MM.1S (cell line): ENCODE measurements around the gene ABCA3.

Experiments
- DNase-seq: peaks from one replicate; pipeline ENCODE4 v3.0.0-alpha.2; 2015
- H2AFZ ChIP-seq: fragments of 300-600 bp; sonication (generic); 2 replicates; pipeline ENCODE4 v1.6.0; 2016; ENCODE audit warnings: antibody characterized with exemption, low read length
- H3F3A ChIP-seq: fragments of 300-600 bp; sonication (generic); 2 replicates; pipeline ENCODE4 v1.6.1; 2016; ENCODE audit warnings: mild to moderate bottlenecking, antibody characterized with exemption, low read length, moderate library complexity, mixed read lengths; ENCODE audit not compliant: insufficient read depth
- H3K27ac ChIP-seq: fragments of 300-600 bp; sonication (generic); 2 replicates; pipeline ENCODE4 v1.5.1; 2016; ENCODE audit warnings: mild to moderate bottlenecking, low read length
- H3K27me3 ChIP-seq: fragments of 300-600 bp; sonication (generic); replicated peaks from 2 replicates; pipeline ENCODE4 v1.6.0; 2016; ENCODE audit warnings: low read length; ENCODE audit not compliant: insufficient read depth
- H3K36me3 ChIP-seq: fragments of 300-600 bp; sonication (generic); replicated peaks from 2 replicates; pipeline ENCODE4 v1.6.1; 2016; ENCODE audit warnings: mild to moderate bottlenecking, low read length, mixed read lengths; ENCODE audit not compliant: insufficient read depth
- H3K4me1 ChIP-seq: fragments of 300-600 bp; sonication (generic); 2 replicates; pipeline ENCODE4 v1.6.1; 2016; ENCODE audit warnings: low read length, mixed read lengths
- H3K4me2 ChIP-seq: fragments of 300-600 bp; sonication (generic); 2 replicates; pipeline ENCODE4 v1.6.0; 2016; ENCODE audit warnings: low read depth, low read length
- H3K4me3 ChIP-seq: fragments of 300-600 bp; sonication (generic); 2 replicates; pipeline ENCODE4 v1.5.1; 2016; ENCODE audit warnings: low read length, mixed read lengths
- H3K79me2 ChIP-seq: fragments of 300-600 bp; sonication (generic); 2 replicates; pipeline ENCODE4 v1.6.1; 2016; ENCODE audit warnings: mixed run types, low read length, mixed read lengths
- H3K9ac ChIP-seq: fragments of 300-600 bp; sonication (generic); 2 replicates; pipeline ENCODE4 v1.6.1; 2016; ENCODE audit warnings: low read length, mixed read lengths
- H3K9me2 ChIP-seq: fragments of 300-600 bp; sonication (generic); replicated peaks from 2 replicates; pipeline ENCODE4 v1.6.1; 2016; ENCODE audit warnings: mild to moderate bottlenecking, low read length, mixed read lengths; ENCODE audit not compliant: insufficient read depth
- H3K9me3 ChIP-seq: fragments of 300-600 bp; sonication (generic); replicated peaks from 2 replicates; pipeline ENCODE4 v1.6.1; 2016; ENCODE audit warnings: mild to moderate bottlenecking, low read length, mixed read lengths; ENCODE audit not compliant: insufficient read depth
- H4K20me1 ChIP-seq: fragments of 300-600 bp; sonication (generic); 2 replicates; pipeline ENCODE4 v1.6.1; 2016; ENCODE audit warnings: mild to moderate bottlenecking, low read length, moderate library complexity, mixed read lengths; ENCODE audit not compliant: insufficient read depth
- EZH2 ChIP-seq: fragments of 300-600 bp; sonication (generic); optimal IDR thresholded peaks from 2 replicates; pipeline ENCODE3; 2017; ENCODE audit warnings: low read depth, mild to moderate bottlenecking, antibody characterized with exemption, low read length, mixed read lengths
- EZH2phosphoT487 ChIP-seq: fragments of 300-600 bp; sonication (generic); IDR thresholded peaks from 2 replicates; pipeline ENCODE4 v1.6.1; 2018; ENCODE audit warnings: antibody characterized with exemption, low read length
- TF ChIP-seq, protein P1 (sequence below): fragments of 300-600 bp; sonication (generic); IDR thresholded peaks from 2 replicates; pipeline ENCODE4 v1.5.1; 2016; ENCODE audit warnings: antibody characterized with exemption, low read length, mixed read lengths

The ABCA3 gene

DNA sequence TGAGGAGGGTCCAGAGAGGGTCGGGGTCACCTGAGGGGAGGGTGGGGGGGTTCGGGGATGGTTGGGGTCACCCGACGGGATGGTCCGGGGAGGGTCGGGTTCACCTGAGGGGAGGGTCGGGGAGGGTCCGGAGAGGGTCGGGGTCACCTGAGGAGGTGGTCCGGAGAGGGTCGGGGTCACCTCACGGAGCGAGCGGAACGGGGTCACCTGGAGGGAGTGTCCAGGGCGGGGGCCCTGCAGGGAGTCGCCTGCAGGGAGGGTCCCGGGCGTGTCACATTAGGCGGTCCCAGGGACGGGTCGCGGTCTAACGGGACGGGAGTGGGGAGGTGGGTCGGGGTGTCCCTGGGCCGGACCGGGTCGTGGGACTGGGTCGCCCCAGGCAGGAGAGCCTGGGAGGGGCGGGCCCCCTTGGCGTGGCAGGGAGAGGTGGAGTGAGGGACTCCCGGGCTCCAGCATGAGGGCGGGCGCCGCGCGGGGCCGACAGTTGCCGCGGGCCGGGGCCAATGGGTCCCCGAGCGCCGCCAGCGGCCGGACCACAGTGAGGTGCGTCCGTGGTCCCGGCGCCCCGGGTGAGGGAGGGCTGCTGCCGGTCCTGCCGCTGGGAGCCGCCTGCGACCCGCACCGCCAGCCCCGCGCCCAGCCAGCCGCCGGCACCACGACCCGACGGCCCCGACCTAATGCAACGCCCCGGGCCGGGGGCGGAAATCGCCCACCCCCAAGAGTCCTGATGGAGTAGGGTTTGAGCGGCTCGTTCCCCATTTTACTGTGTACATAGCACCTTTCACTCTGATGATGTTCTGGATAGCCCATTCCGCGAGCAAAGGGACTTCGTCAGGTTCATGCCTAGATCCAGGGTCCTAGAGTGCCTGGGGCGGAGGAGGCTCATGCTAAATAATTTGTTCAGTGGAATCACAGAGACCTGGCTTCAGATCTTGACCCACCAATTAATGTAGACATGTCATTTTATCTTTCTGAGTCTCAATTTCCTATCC lies 1.2 kb upstream of the ABCA3 start:
- Histone ChIP-seq H3K4me1 (no peaks in the 10 kb centered on the region), H4K20me1 (no peaks in the 10 kb centered on the region), H3K9ac (no peak overlapping the region), H3K9me3 (no peaks in the 10 kb centered on the region), H2AFZ (no peak overlapping the region), H3K4me3 (no peak overlapping the region), H3K27me3 (peaks cover 36% of the 10 kb centered on the region), H3K27ac (no peak overlapping the region), H3K4me2 (no peak overlapping the region), H3K9me2 (no peaks in the 10 kb centered on the region), H3K79me2 (no peaks in the 10 kb centered on the region), H3F3A (no peaks in the 10 kb centered on the region), H3K36me3 (no peaks in the 10 kb centered on the region)
- TF ChIP-seq, protein P1, sequence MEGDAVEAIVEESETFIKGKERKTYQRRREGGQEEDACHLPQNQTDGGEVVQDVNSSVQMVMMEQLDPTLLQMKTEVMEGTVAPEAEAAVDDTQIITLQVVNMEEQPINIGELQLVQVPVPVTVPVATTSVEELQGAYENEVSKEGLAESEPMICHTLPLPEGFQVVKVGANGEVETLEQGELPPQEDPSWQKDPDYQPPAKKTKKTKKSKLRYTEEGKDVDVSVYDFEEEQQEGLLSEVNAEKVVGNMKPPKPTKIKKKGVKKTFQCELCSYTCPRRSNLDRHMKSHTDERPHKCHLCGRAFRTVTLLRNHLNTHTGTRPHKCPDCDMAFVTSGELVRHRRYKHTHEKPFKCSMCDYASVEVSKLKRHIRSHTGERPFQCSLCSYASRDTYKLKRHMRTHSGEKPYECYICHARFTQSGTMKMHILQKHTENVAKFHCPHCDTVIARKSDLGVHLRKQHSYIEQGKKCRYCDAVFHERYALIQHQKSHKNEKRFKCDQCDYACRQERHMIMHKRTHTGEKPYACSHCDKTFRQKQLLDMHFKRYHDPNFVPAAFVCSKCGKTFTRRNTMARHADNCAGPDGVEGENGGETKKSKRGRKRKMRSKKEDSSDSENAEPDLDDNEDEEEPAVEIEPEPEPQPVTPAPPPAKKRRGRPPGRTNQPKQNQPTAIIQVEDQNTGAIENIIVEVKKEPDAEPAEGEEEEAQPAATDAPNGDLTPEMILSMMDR: no peak
- no peak for TF ChIP-seq EZH2
- no peak for TF ChIP-seq EZH2phosphoT487
- no peak for DNase-seq

DNA sequence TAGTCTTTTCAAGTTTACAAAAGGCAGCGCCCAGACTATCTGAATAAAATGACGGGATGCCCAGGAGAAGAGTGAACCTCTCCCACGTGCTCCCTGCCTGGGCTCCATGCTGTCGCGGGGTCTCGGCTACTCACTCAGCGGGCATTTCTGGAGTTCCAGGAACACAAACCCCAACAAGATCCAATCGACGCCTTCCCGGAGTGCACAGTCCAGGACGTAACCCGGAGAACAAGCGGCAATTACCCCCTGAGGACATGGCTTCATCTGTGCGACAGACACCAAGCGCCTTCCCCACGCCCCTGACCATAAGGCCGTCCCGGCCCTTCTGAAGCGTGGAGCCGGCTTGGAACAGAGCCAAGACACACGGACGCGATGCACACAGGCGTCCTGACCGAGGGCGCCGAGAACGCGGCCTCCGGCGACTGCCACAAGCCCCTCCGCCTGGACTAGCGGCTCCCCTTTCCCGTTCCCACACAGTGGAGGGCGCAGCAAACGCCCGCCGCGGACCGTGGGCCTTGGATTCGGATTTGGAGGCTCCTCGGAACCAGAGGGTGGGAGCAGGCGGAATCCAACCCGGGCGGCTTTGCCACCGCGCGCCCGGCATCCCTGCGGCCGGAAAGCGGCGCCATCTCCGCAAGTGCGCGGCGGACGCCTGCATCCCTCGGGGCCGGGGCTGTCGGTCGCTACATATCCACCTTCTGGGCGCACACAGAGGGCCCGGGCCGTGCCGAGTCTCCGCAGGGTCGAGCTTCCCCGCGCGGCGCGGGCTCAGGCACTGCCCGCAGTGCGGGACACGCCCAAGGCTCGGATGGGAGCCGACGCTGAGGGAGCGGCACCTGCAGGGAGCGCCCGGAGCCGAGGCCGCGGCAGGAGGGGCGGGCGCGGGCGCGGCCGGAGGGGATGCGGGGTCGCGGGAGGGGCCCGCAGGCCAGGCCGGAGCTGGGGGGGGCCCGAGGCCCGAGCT lies 725 bp downstream of the ABCA3 start:
- H3K9me2 ChIP-seq: no peaks in the 10 kb centered on the region
- H2AFZ ChIP-seq: peak overlapping the region; percentile 87
- no peaks in the 10 kb centered on the region for H3K36me3 ChIP-seq
- H3F3A ChIP-seq: no peaks in the 10 kb centered on the region
- H3K79me2 ChIP-seq: no peaks in the 10 kb centered on the region
- 0 out of 2 replicates have a peak overlapping the region, but pooled peaks have one; percentile 22 for H3K9ac ChIP-seq
- peaks cover 42% of the 10 kb centered on the region for H3K27me3 ChIP-seq
- H3K4me3 ChIP-seq: peak overlapping the region; percentile 69
- TF ChIP-seq EZH2phosphoT487 (no peak), EZH2 (no peak)
- TF ChIP-seq, protein P1: no peak
- no peak overlapping the region for H3K27ac ChIP-seq
- peak; percentile 34 for DNase-seq
- H3K4me1 ChIP-seq: no peaks in the 10 kb centered on the region
- H4K20me1 ChIP-seq: no peaks in the 10 kb centered on the region
- H3K4me2 ChIP-seq: peak overlapping the region; percentile 98
- H3K9me3 ChIP-seq: no peaks in the 10 kb centered on the region

DNA sequence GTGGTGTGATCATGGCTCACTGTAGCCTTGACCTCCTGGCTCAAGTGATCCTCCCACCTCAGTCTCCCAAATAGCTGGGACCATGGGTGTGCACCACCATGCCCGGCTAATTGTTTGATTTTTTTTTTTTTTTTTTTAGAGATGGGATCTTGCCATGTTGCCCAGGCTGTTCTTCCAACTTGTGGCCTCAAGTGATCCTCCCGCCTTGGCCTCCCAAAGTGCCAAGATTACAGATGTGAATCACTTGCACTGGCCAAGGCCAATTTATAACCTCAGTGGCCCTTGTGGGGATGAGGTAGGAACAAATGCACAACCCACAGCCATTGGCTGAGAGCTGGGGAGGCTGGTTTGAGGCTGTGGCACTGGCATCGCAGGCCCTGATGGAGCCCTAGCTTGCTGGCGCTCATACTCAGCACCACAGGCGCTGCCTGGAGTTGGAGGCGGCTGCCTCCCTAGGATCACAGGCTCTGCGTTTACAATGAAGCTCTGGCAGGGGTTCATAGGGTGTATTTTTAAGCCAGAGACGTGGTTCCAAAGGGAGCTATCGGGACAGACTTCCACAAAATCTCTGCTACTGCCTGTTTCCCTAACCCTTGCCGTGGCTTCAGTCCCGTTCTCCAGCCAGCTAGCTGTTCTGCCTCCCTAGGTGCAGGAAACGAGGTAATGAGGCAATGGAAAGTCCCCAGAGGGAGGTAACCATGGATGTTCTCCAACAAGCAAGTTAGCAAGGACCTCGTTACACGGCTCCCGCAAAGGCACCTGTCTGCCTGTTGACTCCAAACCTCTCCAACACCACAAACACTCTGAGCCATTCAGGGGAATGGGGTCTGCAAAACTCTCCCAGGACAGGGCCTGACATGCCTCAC lies 2.9 kb downstream of the ABCA3 start:
- Histone ChIP-seq H3K9ac (no peak overlapping the region), H3K4me1 (no peaks in the 10 kb centered on the region), H3K9me3 (no peaks in the 10 kb centered on the region), H3K79me2 (no peaks in the 10 kb centered on the region), H4K20me1 (no peaks in the 10 kb centered on the region), H3K4me2 (no peak overlapping the region), H3K27ac (no peak overlapping the region), H3F3A (no peaks in the 10 kb centered on the region), H3K36me3 (no peaks in the 10 kb centered on the region), H2AFZ (no peak overlapping the region), H3K27me3 (peaks cover 46% of the 10 kb centered on the region), H3K4me3 (no peak overlapping the region), H3K9me2 (no peaks in the 10 kb centered on the region)
- DNase-seq: no peak
- TF ChIP-seq EZH2 (no peak), EZH2phosphoT487 (no peak)
- TF ChIP-seq, protein P1: no peak
